ENCODE data around the gene TSPAN7. TPM values are rescaled to one million over a fixed set of nuclear protein-coding genes. Genes with fewer than 3 reads are reported as not detected.

TSPAN7 gene
- total and polyA plus RNA-seq, 2 of the 4 experiments (the other 2 are of a cell fraction), result not detected

- Histone ChIP-seq H2AFZ (replicated peaks; ENCODE audit: low read length, poor library complexity) (no peak overlapping the region), H3K4me2 (ENCODE audit: low read depth, low read length) (no peak overlapping the region), H3K4me1 (ENCODE audit: control insufficient read depth, insufficient read depth, low read length) (no peaks in the 10 kb centered on the region), H3K56ac (ENCODE audit: extremely low read depth, insufficient read depth, low read length) (no peak overlapping the region), H4K8ac (ENCODE audit: low read depth in 2 of 2, low read length in 2 of 2) (no peak overlapping the region), H2AK5ac (ENCODE audit: low read depth, low read length) (no peak overlapping the region), H2AK9ac (replicated peaks; ENCODE audit: low read depth, low read length, poor library complexity) (no peak overlapping the region), H3K36me3 (ENCODE audit: control insufficient read depth, insufficient read depth, low read length) (no peaks in the 10 kb centered on the region), H3K4ac (ENCODE audit: low read depth, low read length) (no peak overlapping the region), H3K27me3 (ENCODE audit: control insufficient read depth, insufficient read depth, low read length) (no peaks in the 10 kb centered on the region; the same call in 1 of the 2 replicates), H2BK5ac (ENCODE audit: low read depth, low read length, poor library complexity, severe bottlenecking) (no peak overlapping the region), H4K91ac (ENCODE audit: insufficient read depth, low read depth, low read length) (no peak overlapping the region), H3K9ac (ENCODE audit: low read depth, low read length) (no peak overlapping the region), H3K4me3 (ENCODE audit: insufficient read depth, low read depth, low read length) (no peak overlapping the region), H4K5ac (ENCODE audit: low read depth, low read length) (no peak overlapping the region), H3K14ac (replicated peaks; ENCODE audit: low read depth, low read length) (no peak overlapping the region), H2BK120ac (ENCODE audit: low read depth, low read length) (no peak overlapping the region), H4K20me1 (ENCODE audit: insufficient read depth, low read length) (no peaks in the 10 kb centered on the region), H2BK15ac (ENCODE audit: low read depth, low read length) (no peak overlapping the region), H3K23ac (ENCODE audit: low read depth, low read length) (no peak overlapping the region), H3K79me1 (ENCODE audit: low read depth in 1 of 2, low read length in 2 of 2) (no peaks in the 10 kb centered on the region), H2BK20ac (ENCODE audit: low read depth, low read length) (no peak overlapping the region), H3K9me3 (ENCODE audit: control insufficient read depth, insufficient read depth, low read length) (no peaks in the 10 kb centered on the region), H3K27ac (ENCODE audit: insufficient read depth, low read length) (no peak overlapping the region), H3K18ac (ENCODE audit: low read depth, low read length) (no peak overlapping the region), H3K9me1 (ENCODE audit: insufficient read depth, low read length) (no peaks in the 10 kb centered on the region)
- CTCF ChIA-PET, result interaction anchor here (0.7 kb wide), 1 partner anchor 817 kb away, joined by 3 read pairs; no protein-coding TSS in a partner anchor
- no TSS peak for BruUV-seq (replicated peaks)
- in situ Hi-C loops (cut with MboI; ENCODE audit: low sequenced_read_pairs), result no loop called here
- intact Hi-C loops (cut with micrococcal nuclease), result no loop called here
- no peak for DNase-seq
- WGBS, 2 experiments (ENCODE audit: extremely low coverage in 2 of 2, insufficient read length in 1 of 2), result no CpG with 5 or more reads among the region's 2 CpGs
- dilution Hi-C loops (cut with HindIII; ENCODE audit: low sequenced_read_pairs, unreplicated experiment), result no loop called here
- TF ChIP-seq MAFK (IDR thresholded peaks at IDR 0.05; ENCODE audit: low read depth, low read length) (peak; percentile 71), POLR2A (IDR thresholded peaks at IDR 0.05; ENCODE audit: low read depth, low read length) (no peak)
- POLR2A ChIA-PET (ENCODE audit: unreplicated experiment), result no interaction called here
- no peak for ATAC-seq (ENCODE audit: low read depth)
These were observed 35.6 kb downstream of the TSPAN7 start for GRCh38 chrX:38596939-38597338.

Data from IMR-90 (cell line).